ENCODE measurements around the gene HES7. TPM values are rescaled to one million over a fixed set of nuclear protein-coding genes. Genes with fewer than 3 reads are reported as not detected.

Gene HES7
- total and polyA plus RNA-seq, 9 of the 15 experiments (the other 6 are each of a cell fraction or from before 2014, with no cell fraction given), result 0.03 to 1.7 (median 0.14) TPM; not detected in 1

DNA sequence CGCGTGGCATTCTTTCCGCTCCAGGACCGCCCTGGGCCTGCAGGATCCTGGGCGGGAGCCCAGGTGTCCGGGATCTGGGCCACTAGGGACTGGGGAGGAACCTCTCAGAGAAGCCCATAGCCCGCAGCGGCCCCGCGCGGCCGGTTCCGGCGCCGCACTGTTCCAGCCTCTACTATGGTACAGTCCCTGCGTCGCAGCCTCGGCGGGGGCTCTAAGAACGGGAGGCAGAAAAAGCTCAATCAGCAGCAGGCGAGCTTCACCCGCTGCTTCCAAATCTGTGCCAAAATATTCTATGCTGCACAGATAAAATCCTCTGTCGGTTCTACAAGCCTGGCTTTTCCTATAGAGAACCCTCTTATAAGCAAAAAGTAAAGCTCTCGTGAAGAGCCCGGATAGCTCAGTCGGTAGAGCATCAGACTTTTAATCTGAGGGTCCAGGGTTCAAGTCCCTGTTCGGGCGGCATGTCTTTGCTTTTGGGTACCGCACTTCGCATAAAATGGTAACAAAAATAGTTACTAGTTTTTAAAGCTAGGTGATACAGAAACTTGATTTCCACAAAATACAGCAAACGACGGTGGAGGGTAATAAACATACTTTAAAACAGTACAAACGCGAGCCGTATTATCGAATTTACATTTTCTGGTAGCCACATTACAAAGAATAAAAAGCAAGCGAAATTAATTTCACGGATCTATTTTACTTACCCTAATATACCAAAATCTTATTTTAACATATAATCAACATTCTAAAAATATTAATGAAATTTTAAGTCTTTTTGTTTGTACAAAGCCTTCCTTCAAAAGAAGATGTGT lies 4.9 kb downstream of the HES7 start (continued):
- TF ChIP-seq ZNF263 (CRISPR knock-in tag; IDR thresholded peaks at IDR 0.05; ENCODE audit: borderline replicate concordance) (peak; percentile 48; the same call in 1 of the 2 replicates), TBP (optimal IDR thresholded peaks at IDR 0.05; ENCODE audit: low read depth, low read length) (peak; percentile 100), RAD21 (CRISPR knock-in tag; conservative IDR thresholded peaks at IDR 0.05 in 1 of 2, IDR thresholded peaks at IDR 0.05 in 1 of 2) (peak; percentile 52 to 68), KLF16 (IDR thresholded peaks at IDR 0.05) (peak; percentile 42; the same call in 1 of the 2 replicates), CC2D1A (IDR thresholded peaks at IDR 0.05) (0 out of 2 replicates have a peak, but pooled peaks have one; percentile 30), BRF1 (IDR thresholded peaks at IDR 0.05; ENCODE audit: borderline replicate concordance, extremely low read depth, insufficient read length) (peak; percentile 31), NFATC3 (IDR thresholded peaks at IDR 0.05) (0 out of 2 replicates have a peak, but pooled peaks have one; percentile 12), ZBTB40 (IDR thresholded peaks at IDR 0.05) (peak; percentile 81), ZBTB40 (CRISPR knock-in tag; IDR thresholded peaks at IDR 0.05) (no peak), RBM25 (IDR thresholded peaks at IDR 0.05; ENCODE audit: low read depth, low read length, severe bottlenecking) (no peak)

Measured in K562 (cell line).